RWPE2 (cell line): ENCODE measurements around the gene IRX4.

Experiments
- ATAC-seq: fragments of 200-7000 bp; cut with Tn5 transposase; 3 replicates; pipeline ENCODE4 v1.9.1; 2021; ENCODE audit warnings: low read depth
- DNase-seq: peaks from one replicate; pipeline ENCODE4 v3.0.0-alpha.2; 2020; ENCODE audit warnings: low spot score
- H3K27ac ChIP-seq: fragments of 450-650 bp; 2 replicates; pipeline ENCODE4 v1.5.1; 2017; ENCODE audit warnings: mild to moderate bottlenecking; ENCODE audit not compliant: poor library complexity, severe bottlenecking
- H3K27me3 ChIP-seq: fragments of 250-450 bp; sonication (Bioruptor Pico); 2 replicates; pipeline ENCODE4 v1.5.1; 2021; ENCODE audit warnings: mild to moderate bottlenecking, moderate library complexity; ENCODE audit not compliant: insufficient read depth, poor library complexity, severe bottlenecking
- H3K36me3 ChIP-seq: fragments of 250-450 bp; sonication (Bioruptor Pico); 2 replicates; pipeline ENCODE4 v1.5.1; 2020; ENCODE audit warnings: low read depth, mild to moderate bottlenecking, moderate library complexity
- H3K4me1 ChIP-seq: fragments of 250-450 bp; sonication (Bioruptor Pico); 2 replicates; pipeline ENCODE4 v1.5.1; 2021; ENCODE audit warnings: mild to moderate bottlenecking, moderate library complexity; ENCODE audit not compliant: insufficient read depth, poor library complexity, severe bottlenecking
- H3K4me3 ChIP-seq: fragments of 250-450 bp; sonication (Bioruptor Pico); 2 replicates; pipeline ENCODE4 v1.5.1; 2021; ENCODE audit warnings: mild to moderate bottlenecking, moderate library complexity; ENCODE audit not compliant: severe bottlenecking
- H3K9me3 ChIP-seq: fragments of 250-450 bp; sonication (Bioruptor Pico); 2 replicates; pipeline ENCODE4 v1.5.1; 2021; ENCODE audit warnings: mild to moderate bottlenecking, moderate library complexity; ENCODE audit not compliant: severe bottlenecking
- TF ChIP-seq, protein P1 (sequence below): fragments of 450-650 bp; IDR thresholded peaks from one replicate; pipeline ENCODE4 v1.5.1; 2017; ENCODE audit warnings: mild to moderate bottlenecking, moderate library complexity; ENCODE audit not compliant: poor library complexity, severe bottlenecking

The IRX4 gene

DNA sequence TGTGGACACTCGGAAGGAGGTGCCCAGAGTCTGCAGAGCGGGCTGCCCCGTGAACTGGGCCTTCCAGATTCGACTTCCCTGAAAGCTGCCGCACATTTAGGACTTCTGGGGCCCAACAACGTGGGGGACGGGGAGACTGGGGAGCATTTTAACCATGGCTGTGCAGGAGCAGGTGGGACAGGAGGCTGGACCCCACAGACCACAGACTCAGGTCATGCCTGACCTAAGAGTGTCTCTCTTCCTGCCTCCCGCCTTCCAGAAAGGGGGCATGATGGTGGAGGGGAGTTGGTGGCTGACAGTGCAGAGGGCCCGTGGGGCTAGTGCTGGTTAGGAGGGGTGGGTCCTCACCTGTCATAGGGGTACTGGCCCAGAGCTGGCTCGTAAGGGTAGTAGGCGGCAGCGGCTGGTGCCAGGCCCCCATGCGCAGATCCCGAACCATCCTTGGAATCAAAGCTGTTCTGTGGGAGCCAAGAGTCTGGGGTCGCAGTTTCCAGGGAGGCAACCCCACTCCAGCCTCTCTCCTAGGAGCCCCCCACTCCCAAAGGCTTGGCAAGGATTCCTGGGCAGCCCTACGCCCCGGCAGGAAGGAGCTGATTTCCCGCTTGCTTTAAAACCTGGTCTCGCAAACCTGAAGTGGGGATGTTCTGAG, 2.2 kb downstream of the IRX4 start:
- TF ChIP-seq, protein P1, sequence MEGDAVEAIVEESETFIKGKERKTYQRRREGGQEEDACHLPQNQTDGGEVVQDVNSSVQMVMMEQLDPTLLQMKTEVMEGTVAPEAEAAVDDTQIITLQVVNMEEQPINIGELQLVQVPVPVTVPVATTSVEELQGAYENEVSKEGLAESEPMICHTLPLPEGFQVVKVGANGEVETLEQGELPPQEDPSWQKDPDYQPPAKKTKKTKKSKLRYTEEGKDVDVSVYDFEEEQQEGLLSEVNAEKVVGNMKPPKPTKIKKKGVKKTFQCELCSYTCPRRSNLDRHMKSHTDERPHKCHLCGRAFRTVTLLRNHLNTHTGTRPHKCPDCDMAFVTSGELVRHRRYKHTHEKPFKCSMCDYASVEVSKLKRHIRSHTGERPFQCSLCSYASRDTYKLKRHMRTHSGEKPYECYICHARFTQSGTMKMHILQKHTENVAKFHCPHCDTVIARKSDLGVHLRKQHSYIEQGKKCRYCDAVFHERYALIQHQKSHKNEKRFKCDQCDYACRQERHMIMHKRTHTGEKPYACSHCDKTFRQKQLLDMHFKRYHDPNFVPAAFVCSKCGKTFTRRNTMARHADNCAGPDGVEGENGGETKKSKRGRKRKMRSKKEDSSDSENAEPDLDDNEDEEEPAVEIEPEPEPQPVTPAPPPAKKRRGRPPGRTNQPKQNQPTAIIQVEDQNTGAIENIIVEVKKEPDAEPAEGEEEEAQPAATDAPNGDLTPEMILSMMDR = no peak
- no peaks in the 10 kb centered on the region for H3K27me3 ChIP-seq
- H3K4me3 ChIP-seq = no peak overlapping the region
- H3K9me3 ChIP-seq = no peaks in the 10 kb centered on the region
- H3K27ac ChIP-seq = peak overlapping the region; percentile 78
- no peak for DNase-seq
- peaks cover 34% of the 10 kb centered on the region for H3K36me3 ChIP-seq
- no peak for ATAC-seq
- peaks cover 7% of the 10 kb centered on the region for H3K4me1 ChIP-seq

DNA sequence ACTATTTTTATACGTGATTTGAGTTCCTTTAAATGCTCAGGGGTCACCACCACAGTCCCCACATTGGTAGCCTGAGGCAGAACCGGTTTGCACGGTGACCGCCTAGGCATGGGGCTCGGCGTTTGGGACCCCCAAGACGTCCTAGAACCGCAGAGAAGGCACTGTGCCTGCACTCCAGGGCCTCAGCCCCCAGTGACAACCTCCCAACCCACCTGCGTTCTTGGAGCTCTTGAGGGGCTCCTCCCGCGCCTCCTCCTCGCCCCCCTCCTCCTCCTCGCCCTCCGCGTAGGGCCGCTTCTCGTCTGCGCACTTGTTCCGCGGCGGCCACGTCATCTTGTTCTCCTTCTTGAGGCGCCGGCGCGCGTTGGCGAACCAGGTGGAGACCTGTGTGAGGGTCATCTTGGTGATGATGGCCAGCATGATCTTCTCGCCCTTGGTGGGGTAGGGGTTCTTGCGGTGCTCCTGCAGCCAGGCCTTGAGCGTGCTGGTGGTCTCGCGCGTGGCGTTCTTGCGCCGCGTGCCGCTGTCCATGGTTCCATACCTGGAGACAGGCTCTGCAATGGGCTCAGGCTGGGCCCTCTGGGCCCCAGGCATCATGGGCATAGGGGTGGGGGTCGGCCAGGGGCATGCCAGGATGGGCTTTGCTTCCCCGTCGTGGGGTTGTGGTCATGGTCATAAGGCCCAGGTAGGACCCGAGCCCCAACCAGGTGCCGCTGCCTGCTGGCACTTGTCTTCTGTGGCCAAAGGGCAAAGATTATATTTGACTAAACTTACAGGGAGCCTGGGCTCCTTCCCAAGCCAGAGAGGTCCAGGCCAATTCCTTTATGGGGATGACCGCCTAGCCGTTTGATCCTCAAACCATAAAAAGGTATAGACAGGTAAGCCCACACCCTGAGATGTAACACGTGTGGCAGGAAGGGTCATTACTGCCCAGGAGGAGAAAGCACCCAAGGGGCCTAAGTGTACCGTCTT, 3.1 kb downstream of the IRX4 start:
- Histone ChIP-seq H3K27ac (no peak overlapping the region), H3K4me1 (peaks cover 7% of the 10 kb centered on the region), H3K36me3 (peaks cover 34% of the 10 kb centered on the region), H3K27me3 (no peaks in the 10 kb centered on the region), H3K4me3 (no peak overlapping the region), H3K9me3 (no peaks in the 10 kb centered on the region)
- TF ChIP-seq, protein P1 = no peak
- ATAC-seq (no peak), DNase-seq (no peak)

DNA sequence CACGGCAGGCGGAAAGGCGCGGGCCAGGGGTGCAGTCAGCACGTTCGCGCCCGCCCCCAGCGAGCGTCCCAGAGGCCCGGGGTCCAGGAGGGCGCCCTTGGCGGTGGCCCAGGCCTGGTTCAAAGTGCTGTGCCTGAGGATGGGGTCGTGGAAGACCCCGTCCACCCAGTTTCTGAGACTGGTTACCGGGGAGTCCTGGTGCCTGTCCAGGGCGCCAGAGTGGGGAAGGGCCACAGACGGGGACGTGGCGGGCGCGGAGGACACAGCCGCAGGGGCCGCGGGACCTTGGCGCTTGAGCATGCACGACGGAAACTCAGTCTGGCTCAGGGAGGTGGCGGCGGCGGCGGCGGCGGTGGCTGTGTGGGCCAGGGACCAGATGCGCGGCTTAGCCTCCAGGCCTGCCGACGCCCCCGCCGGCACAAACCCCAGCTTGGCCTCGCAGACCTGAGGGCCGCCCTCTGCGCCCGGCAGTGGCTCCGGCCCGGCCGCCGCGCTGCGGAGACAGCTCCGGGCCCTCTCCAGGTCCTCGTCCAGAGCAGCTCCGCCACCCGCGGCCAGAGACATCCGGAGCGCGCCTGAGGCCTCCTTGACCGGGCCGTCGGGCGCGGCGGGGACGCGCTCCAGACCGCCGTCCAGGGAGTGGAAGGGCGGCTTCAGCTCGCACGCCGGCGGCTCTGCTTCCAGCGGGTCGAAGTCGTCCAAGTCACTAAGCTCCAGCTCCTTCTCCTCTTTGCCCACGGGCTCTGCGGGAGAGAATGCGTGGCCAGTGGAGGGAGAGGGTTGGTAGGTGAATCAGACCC, 4.5 kb downstream of the IRX4 start:
- Histone ChIP-seq H3K36me3 (peaks cover 34% of the 10 kb centered on the region), H3K4me3 (no peak overlapping the region), H3K27ac (no peak overlapping the region), H3K9me3 (no peaks in the 10 kb centered on the region), H3K27me3 (no peaks in the 10 kb centered on the region), H3K4me1 (peaks cover 7% of the 10 kb centered on the region)
- ATAC-seq (no peak), DNase-seq (no peak)
- TF ChIP-seq, protein P1 = no peak

DNA sequence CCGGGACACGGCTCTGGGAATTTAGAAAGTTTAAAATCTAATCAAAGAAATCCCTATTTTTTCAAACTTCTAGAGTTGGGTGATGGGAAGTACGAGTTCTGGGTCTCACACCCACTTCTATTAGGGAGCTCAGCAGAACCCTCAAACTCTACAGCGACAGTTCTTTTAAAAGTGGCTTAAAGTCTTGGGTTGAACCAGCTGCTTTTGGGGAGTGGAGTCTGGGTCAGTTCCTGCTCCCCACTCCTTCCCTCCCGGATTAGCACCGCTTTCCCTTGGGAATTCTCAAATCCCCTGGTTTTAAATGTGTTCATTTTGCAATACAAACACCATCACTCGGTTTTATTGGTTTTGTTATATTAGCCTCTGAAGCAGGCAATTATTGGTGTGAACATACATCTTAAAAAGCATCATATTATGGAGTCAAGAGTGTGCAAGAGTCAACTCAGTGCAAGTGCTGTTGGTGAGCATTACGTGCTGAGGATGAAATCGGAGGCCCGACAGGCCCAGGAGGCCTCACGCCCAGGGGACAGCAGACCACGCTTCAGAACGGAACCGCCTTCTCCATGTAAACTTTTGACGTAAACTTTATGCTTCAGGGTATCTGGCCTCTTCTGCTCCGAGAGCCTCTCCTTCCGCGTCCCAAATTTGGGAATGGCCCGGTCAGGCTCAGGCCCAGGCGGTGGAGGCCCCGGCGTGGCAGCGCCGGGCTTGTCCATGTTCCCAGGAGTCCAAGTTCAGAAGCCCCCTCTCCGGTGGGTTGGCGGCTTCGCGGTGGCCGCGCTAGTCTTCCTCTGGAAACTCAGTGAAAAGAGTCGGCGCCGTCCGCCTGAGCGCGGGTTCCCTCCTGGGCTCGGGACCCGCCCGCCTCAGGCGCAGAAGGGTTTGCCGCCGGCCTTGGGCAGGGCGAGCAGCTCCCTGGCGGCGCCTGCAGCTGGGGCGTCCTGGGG, 5.3 kb downstream of the IRX4 start:
- DNase-seq = no peak
- Histone ChIP-seq H3K4me3 (no peak overlapping the region), H3K27ac (no peak overlapping the region), H3K27me3 (no peaks in the 10 kb centered on the region), H3K4me1 (peaks cover 7% of the 10 kb centered on the region), H3K36me3 (peaks cover 34% of the 10 kb centered on the region), H3K9me3 (no peaks in the 10 kb centered on the region)
- ATAC-seq = no peak
- TF ChIP-seq, protein P1 = no peak
